Measurements from ENCODE around the gene GPATCH2L. TPM values are rescaled to one million over a fixed set of nuclear protein-coding genes. Genes with fewer than 3 reads are reported as not detected.

The GPATCH2L gene
- total RNA-seq, 6 experiments from 2014 or later, result 10.0 to 20.7 (median 14.7) TPM

GRCh38 chr14:76138758-76139723 lies 12.7 kb upstream of the GPATCH2L start:
- DNase-seq, result peak in 1 of 3 donors; percentile 23
- Histone ChIP-seq H3K4me1 (no peaks in the 10 kb centered on the region), H3K36me3 (no peaks in the 10 kb centered on the region), H3K4me3 (peak overlapping the region in 1 of 3 donors; percentile 2), H3K27me3 (peaks cover 0 to 9% of the 10 kb centered on the region in 2 donors), H3K9me3 (no peaks in the 10 kb centered on the region), H3K27ac (no peak overlapping the region)
- TF ChIP-seq CTCF (IDR thresholded peaks at IDR 0.05) (no peak), POLR2A (IDR thresholded peaks at IDR 0.05) (no peak)
- intact Hi-C loops (cut with DNase I), result no loop called here
- WGBS (ENCODE audit: insufficient coverage, low coverage, low lambda C conversion rate, missing lambda C conversion rate), result 11% methylated on average over 33 of the region's 50 CpGs
- ATAC-seq, result peak in 2 of 4 donors; percentile 36 to 40

GRCh38 chr14:76143642-76144041 lies 8.1 kb upstream of the GPATCH2L start:
- WGBS (ENCODE audit: insufficient coverage, low coverage, low lambda C conversion rate, missing lambda C conversion rate), result 36% methylated on average over 2 of the region's 2 CpGs
- no peaks in the 10 kb centered on the region for H3K9me3 ChIP-seq
- no peak overlapping the region for H3K4me3 ChIP-seq
- DNase-seq (no peak), ATAC-seq (no peak)
- H3K4me1 ChIP-seq, result no peaks in the 10 kb centered on the region
- TF ChIP-seq CTCF (IDR thresholded peaks at IDR 0.05) (no peak), POLR2A (IDR thresholded peaks at IDR 0.05) (no peak)
- H3K27me3 ChIP-seq, result peaks cover 0 to 9% of the 10 kb centered on the region in 2 donors
- H3K27ac ChIP-seq, result no peak overlapping the region
- no peaks in the 10 kb centered on the region for H3K36me3 ChIP-seq
- intact Hi-C loops (cut with DNase I), result no loop called here

GRCh38 chr14:76146976-76147375 lies 4.7 kb upstream of the GPATCH2L start:
- Histone ChIP-seq H3K4me1 (no peaks in the 10 kb centered on the region), H3K36me3 (no peaks in the 10 kb centered on the region), H3K9me3 (no peaks in the 10 kb centered on the region), H3K27ac (no peak overlapping the region), H3K27me3 (no peaks in the 10 kb centered on the region), H3K4me3 (no peak overlapping the region)
- DNase-seq (no peak), ATAC-seq (no peak)
- intact Hi-C loops (cut with DNase I), result no loop called here
- TF ChIP-seq POLR2A (IDR thresholded peaks at IDR 0.05) (no peak), CTCF (IDR thresholded peaks at IDR 0.05) (no peak)

- intact Hi-C loops (cut with DNase I), result no loop called here
- 40% methylated on average over 2 of the region's 2 CpGs for WGBS (ENCODE audit: insufficient coverage, low coverage, low lambda C conversion rate, missing lambda C conversion rate)
- Histone ChIP-seq H3K4me1 (peaks cover 0 to 8% (median 0%) of the 10 kb centered on the region in 4 donors), H3K27ac (no peak overlapping the region), H3K4me3 (no peak overlapping the region), H3K27me3 (no peaks in the 10 kb centered on the region), H3K36me3 (no peaks in the 10 kb centered on the region), H3K9me3 (no peaks in the 10 kb centered on the region)
- TF ChIP-seq POLR2A (IDR thresholded peaks at IDR 0.05) (no peak), CTCF (IDR thresholded peaks at IDR 0.05) (no peak)
- DNase-seq, result no peak
- no peak for ATAC-seq
Observed at GRCh38 chr14:76149196-76149595, 2.5 kb upstream of the GPATCH2L start.
